Endothelial cell of umbilical vein (primary cell): Measurements from ENCODE around the gene MAGI1. TPM values are rescaled to one million over a fixed set of nuclear protein-coding genes. Genes with fewer than 3 reads are reported as not detected.
"Not testable (repeated sequence)": the region's sequence is repeated elsewhere in the genome, so short reads cannot be mapped to it uniquely, and the experiment has no call there.

Experiments used
- BruUV-seq: library from RNA; stranded (reverse); fragments of 400-500 nt; replicated peaks from 2 replicates; lab custom pipeline; 2021; lab: Mats Ljungman, UMichigan
- CTCF ChIA-PET: fragments of 300-600, 350-600 bp; sonication (Branson Sonifier 250); formaldehyde crosslinking; loops from one replicate; lab custom pipeline; 2021; ENCODE audit warnings: antibody characterized with exemption, inconsistent platforms; lab: Charles Lee
- POLR2A ChIA-PET: fragments of 300-600, 350-600 bp; sonication (Branson Sonifier 250); formaldehyde crosslinking; loops from one replicate; lab custom pipeline; 2021; ENCODE audit warnings: antibody characterized with exemption, inconsistent platforms; lab: Charles Lee
- DNase-seq: peaks from one replicate; pipeline ENCODE4 v3.0.0-alpha.2; 2011; ENCODE audit warnings: low read depth, low spot score
- FAIRE-seq: peaks from 2 replicates; lab custom pipeline; 2011; peaks lifted over from hg19 to GRCh38; lab: Jason Lieb, UNC
- H2AFZ ChIP-seq: 2 replicates; pipeline ENCODE4 v1.6.0; 2012; ENCODE audit warnings: low read depth, low read length, control low read depth, inconsistent platforms
- H3K27ac ChIP-seq: 2 replicates; pipeline ENCODE4 v1.5.1; 2011; ENCODE audit warnings: low read depth, mild to moderate bottlenecking, control low read depth, low read length, moderate library complexity; ENCODE audit not compliant: insufficient read depth
- H3K27me3 ChIP-seq, 2 experiments: 2 replicates each; pipeline versions ENCODE4 v1.6.0 to v1.6.1; 2011; ENCODE audit warnings: low read length in 2 of 2, mixed read lengths in 1 of 2; ENCODE audit not compliant: control insufficient read depth in 2 of 2, insufficient read depth in 2 of 2
- H3K36me3 ChIP-seq, 2 experiments: 2 replicates in 1 of 2; 3 replicates in 1 of 2; pipeline ENCODE4 v1.5.1; 2011; ENCODE audit warnings: low read length in 2 of 2, mild to moderate bottlenecking in 1 of 2, moderate library complexity in 1 of 2; ENCODE audit not compliant: control insufficient read depth in 2 of 2, insufficient read depth in 2 of 2; ENCODE audit errors: extremely low read depth in 1 of 2
- H3K4me1 ChIP-seq: 3 replicates; pipeline ENCODE4 v1.5.1; 2011; ENCODE audit warnings: mild to moderate bottlenecking, low read length; ENCODE audit not compliant: control insufficient read depth, insufficient read depth; ENCODE audit errors: extremely low read depth
- H3K4me2 ChIP-seq: 2 replicates; pipeline ENCODE4 v1.6.1; 2011; ENCODE audit warnings: low read length, control low read depth, mixed read lengths; ENCODE audit not compliant: insufficient read depth
- H3K4me3 ChIP-seq, 3 experiments: fragments of 200-600 bp in 1 of 3; sonication (generic), shearing (Covaris generic) in 1 of 3; replicated peaks in 1 of 3; 2 replicates each; pipeline ENCODE4 v1.5.1; 2011 to 2016; ENCODE audit warnings: control low read depth in 3 of 3, low read length in 3 of 3, mild to moderate bottlenecking in 2 of 3, inconsistent platforms in 1 of 3, low read depth in 1 of 3, moderate library complexity in 1 of 3; ENCODE audit not compliant: insufficient read depth in 1 of 3
- H3K79me2 ChIP-seq: 2 replicates; pipeline ENCODE4 v1.6.0; 2012; ENCODE audit warnings: low read length, inconsistent platforms; ENCODE audit not compliant: control insufficient read depth, insufficient read depth
- H3K9ac ChIP-seq: replicated peaks from 2 replicates; pipeline ENCODE3; 2011; ENCODE audit warnings: low read length, control low read depth; ENCODE audit not compliant: insufficient read depth; ENCODE audit errors: extremely low read depth
- H3K9me1 ChIP-seq: replicated peaks from 3 replicates; pipeline ENCODE4 v1.6.0; 2011; ENCODE audit warnings: mild to moderate bottlenecking, low read length; ENCODE audit not compliant: control insufficient read depth, insufficient read depth; ENCODE audit errors: extremely low read depth
- H3K9me3 ChIP-seq: replicated peaks from 2 replicates; pipeline ENCODE4 v1.5.1; 2012; ENCODE audit warnings: low read length, inconsistent platforms; ENCODE audit not compliant: control insufficient read depth, insufficient read depth
- H4K20me1 ChIP-seq: replicated peaks from 2 replicates; pipeline ENCODE3; 2011; ENCODE audit warnings: mild to moderate bottlenecking, low read length; ENCODE audit not compliant: control insufficient read depth, insufficient read depth; ENCODE audit errors: extremely low read depth
- FOS ChIP-seq: IDR thresholded peaks from 2 replicates; pipeline ENCODE4 v1.6.1; 2011; ENCODE audit warnings: mild to moderate bottlenecking, low read length, moderate library complexity, borderline replicate concordance; ENCODE audit not compliant: insufficient read depth
- MYC ChIP-seq: IDR thresholded peaks from one replicate; pipeline ENCODE4 v1.6.1; 2011; ENCODE audit warnings: mild to moderate bottlenecking, low read depth, low read length
- POLR2A ChIP-seq: IDR thresholded peaks from 2 replicates; pipeline ENCODE4 v1.6.1; 2012; ENCODE audit warnings: low read depth, mild to moderate bottlenecking, control low read depth, low read length
- POLR2AphosphoS5 ChIP-seq: IDR thresholded peaks from 2 replicates; pipeline ENCODE4 v1.6.1; 2012; ENCODE audit warnings: low read depth, mild to moderate bottlenecking, control low read depth, low read length, moderate library complexity; ENCODE audit not compliant: insufficient read depth
- dilution Hi-C: fragments of 300-500 bp; cut with MboI; formaldehyde crosslinking; loops from one replicate; pipeline ENCODE4 v1.15.0; 2019; ENCODE audit warnings: low sequenced_read_pairs; ENCODE audit not compliant: extremely low pct_ligation_motif_present
- intact Hi-C: fragments of 100-400 bp; cut with micrococcal nuclease; formaldehyde crosslinking; loops from one replicate; pipeline ENCODE4 v1.10.0; 2022
- polyA plus RNA-seq, 4 experiments: library from polyadenylated mRNA; depleted of rRNA in 3 of 4; stranded (reverse) in 3 of 4; unstranded in 1 of 4; fragments of >200 nt; gene quantifications; 2 replicates each; pipeline versions ENCODE4 v1.2.1 to v1.2.3, GENCODE V29; 2011 to 2012; ENCODE audit warnings: missing spikeins in 1 of 4
- total RNA-seq: library from RNA; stranded (reverse); gene quantifications from 2 replicates; pipeline ENCODE4 v1.2.3, GENCODE V29; 2021
- TF ChIP-seq, protein P1 (sequence below): IDR thresholded peaks from 2 replicates; pipeline ENCODE4 v1.6.1; 2011; ENCODE audit not compliant: insufficient read depth, insufficient read length
- TF ChIP-seq, protein P2 (sequence below), 2 donors: IDR thresholded peaks; 1 replicate in 1 of 2; 2 replicates in 1 of 2; pipeline ENCODE4 v1.5.1; 2011; ENCODE audit warnings: low read length in 2 of 2, mild to moderate bottlenecking in 2 of 2, moderate library complexity in 2 of 2, control low read depth in 1 of 2, inconsistent platforms in 1 of 2, low read depth in 1 of 2; ENCODE audit not compliant: insufficient read depth in 1 of 2; ENCODE audit errors: extremely low read depth in 1 of 2

MAGI1 gene
- total and polyA plus RNA-seq, 2 donors (not counting 3 experiments of a cell fraction or from before 2014, with no cell fraction given) = 10.1 to 47.9 TPM

- intact Hi-C loops = no loop called here
- dilution Hi-C loops = no loop called here
- TF ChIP-seq MYC (no peak), FOS (no peak), POLR2AphosphoS5 (no peak), POLR2A (no peak)
- TF ChIP-seq, protein P1, sequence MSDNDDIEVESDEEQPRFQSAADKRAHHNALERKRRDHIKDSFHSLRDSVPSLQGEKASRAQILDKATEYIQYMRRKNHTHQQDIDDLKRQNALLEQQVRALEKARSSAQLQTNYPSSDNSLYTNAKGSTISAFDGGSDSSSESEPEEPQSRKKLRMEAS = no peak
- no peak for FAIRE-seq
- CTCF ChIA-PET = interaction anchor here (1.0 to 1.2 kb wide), 2 partner anchors 20 to 176 kb away, joined by 3 to 6 read pairs; no protein-coding TSS in a partner anchor
- Histone ChIP-seq H3K4me3 (no peak overlapping the region), H3K36me3 (no peaks in the 10 kb centered on the region), H3K9ac (no peak overlapping the region), H3K9me1 (no peaks in the 10 kb centered on the region), H3K9me3 (no peaks in the 10 kb centered on the region), H3K27me3 (no peaks in the 10 kb centered on the region), H3K79me2 (no peaks in the 10 kb centered on the region), H3K4me1 (peaks cover 12% of the 10 kb centered on the region), H3K27ac (no peak overlapping the region), H3K4me2 (no peak overlapping the region), H2AFZ (no peak overlapping the region), H4K20me1 (no peaks in the 10 kb centered on the region)
- POLR2A ChIA-PET = no interaction called here
- DNase-seq = no peak
- no TSS peak for BruUV-seq
These were observed 423.4 kb downstream of the MAGI1 start for GRCh38 chr3:65615329-65615728.

DNA sequence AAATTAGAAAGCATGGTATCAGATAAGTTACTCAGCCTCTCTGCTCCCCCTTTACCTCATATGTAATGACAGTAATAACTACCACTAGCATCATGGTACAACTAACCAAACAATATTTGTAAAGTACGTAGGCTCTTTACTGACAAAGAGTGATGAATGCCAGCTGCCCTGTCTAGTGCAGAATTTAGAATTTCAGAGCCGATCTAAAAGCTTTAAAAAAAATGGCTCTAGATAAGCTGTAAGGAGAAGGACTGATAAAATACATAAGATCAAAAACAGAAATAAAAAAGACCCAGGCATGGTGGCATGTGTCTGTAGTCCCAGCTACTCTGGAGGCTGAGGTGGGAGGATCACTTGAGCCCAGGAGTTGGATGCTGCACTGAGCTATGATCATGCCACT is 424.1 kb downstream of the MAGI1 start:
- no peaks in the 10 kb centered on the region for H3K79me2 ChIP-seq
- no peaks in the 10 kb centered on the region for H3K36me3 ChIP-seq
- BruUV-seq = no TSS peak
- H3K27me3 ChIP-seq = no peaks in the 10 kb centered on the region
- H3K4me1 ChIP-seq = peaks cover 12% of the 10 kb centered on the region
- no peak overlapping the region for H3K9ac ChIP-seq
- peaks cover 3% of the 10 kb centered on the region for H4K20me1 ChIP-seq
- H3K4me3 ChIP-seq = no peak overlapping the region
- no peak overlapping the region for H2AFZ ChIP-seq
- no peak overlapping the region for H3K4me2 ChIP-seq
- TF ChIP-seq, protein P2, sequence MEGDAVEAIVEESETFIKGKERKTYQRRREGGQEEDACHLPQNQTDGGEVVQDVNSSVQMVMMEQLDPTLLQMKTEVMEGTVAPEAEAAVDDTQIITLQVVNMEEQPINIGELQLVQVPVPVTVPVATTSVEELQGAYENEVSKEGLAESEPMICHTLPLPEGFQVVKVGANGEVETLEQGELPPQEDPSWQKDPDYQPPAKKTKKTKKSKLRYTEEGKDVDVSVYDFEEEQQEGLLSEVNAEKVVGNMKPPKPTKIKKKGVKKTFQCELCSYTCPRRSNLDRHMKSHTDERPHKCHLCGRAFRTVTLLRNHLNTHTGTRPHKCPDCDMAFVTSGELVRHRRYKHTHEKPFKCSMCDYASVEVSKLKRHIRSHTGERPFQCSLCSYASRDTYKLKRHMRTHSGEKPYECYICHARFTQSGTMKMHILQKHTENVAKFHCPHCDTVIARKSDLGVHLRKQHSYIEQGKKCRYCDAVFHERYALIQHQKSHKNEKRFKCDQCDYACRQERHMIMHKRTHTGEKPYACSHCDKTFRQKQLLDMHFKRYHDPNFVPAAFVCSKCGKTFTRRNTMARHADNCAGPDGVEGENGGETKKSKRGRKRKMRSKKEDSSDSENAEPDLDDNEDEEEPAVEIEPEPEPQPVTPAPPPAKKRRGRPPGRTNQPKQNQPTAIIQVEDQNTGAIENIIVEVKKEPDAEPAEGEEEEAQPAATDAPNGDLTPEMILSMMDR (IDR thresholded peaks at IDR 0.05; ENCODE audit: extremely low read depth in 1 of 2, insufficient read depth in 1 of 2, low read depth in 1 of 2, low read length in 2 of 2) = no peak
- TF ChIP-seq, protein P1 = no peak
- ChIA-PET POLR2A (no interaction called here), CTCF (interaction anchor here (1.0 to 1.2 kb wide), 2 partner anchors 19 to 175 kb away, joined by 3 to 6 read pairs; no protein-coding TSS in a partner anchor)
- dilution Hi-C loops = no loop called here
- H3K9me3 ChIP-seq = no peaks in the 10 kb centered on the region
- DNase-seq (no peak), FAIRE-seq (no peak)
- H3K9me1 ChIP-seq = no peaks in the 10 kb centered on the region
- no peak overlapping the region for H3K27ac ChIP-seq
- intact Hi-C loops = no loop called here

DNA sequence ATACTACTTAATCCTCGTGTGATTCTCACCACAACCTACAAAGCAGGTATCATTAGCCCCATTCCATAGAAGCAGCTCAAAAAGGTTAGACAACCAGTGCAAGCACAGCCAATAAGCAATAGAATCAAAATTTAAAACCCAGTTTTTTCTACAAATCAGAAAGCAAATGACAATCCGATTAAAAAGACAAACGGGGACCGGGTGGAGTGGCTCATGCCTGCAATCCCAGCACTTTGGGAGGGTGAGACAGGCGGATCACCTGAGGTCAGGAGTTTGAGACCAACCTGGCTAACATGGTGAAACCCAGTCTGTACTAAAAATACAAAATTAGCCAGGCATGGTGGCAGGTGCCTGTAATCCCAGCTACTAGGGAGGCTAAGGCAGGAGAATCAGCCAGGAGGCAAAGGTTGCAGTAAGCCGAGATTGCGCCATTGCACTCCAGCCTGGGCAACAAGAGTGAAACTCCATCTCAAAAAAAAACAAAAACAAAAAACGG is 430.7 kb downstream of the MAGI1 start:
- H3K4me3 ChIP-seq, H3K9ac ChIP-seq, H3K4me1 ChIP-seq, H3K79me2 ChIP-seq, H3K9me1 ChIP-seq, FAIRE-seq, BruUV-seq, H3K27ac ChIP-seq, dilution Hi-C loops, H3K36me3 ChIP-seq, POLR2A ChIA-PET, H3K4me2 ChIP-seq, H3K27me3 ChIP-seq, CTCF ChIA-PET, H3K9me3 ChIP-seq, H4K20me1 ChIP-seq, intact Hi-C loops, DNase-seq, H2AFZ ChIP-seq: not testable (repeated sequence)
